NCI-H2227 treated with DMSO at 0.1 percent for 48 hours (cell line): ENCODE measurements around the gene FGF3.

Experiments used
- DNase-seq: peaks from one replicate; lab custom pipeline; 2025; lab: John Stamatoyannopoulos, UW

The FGF3 gene

DNA sequence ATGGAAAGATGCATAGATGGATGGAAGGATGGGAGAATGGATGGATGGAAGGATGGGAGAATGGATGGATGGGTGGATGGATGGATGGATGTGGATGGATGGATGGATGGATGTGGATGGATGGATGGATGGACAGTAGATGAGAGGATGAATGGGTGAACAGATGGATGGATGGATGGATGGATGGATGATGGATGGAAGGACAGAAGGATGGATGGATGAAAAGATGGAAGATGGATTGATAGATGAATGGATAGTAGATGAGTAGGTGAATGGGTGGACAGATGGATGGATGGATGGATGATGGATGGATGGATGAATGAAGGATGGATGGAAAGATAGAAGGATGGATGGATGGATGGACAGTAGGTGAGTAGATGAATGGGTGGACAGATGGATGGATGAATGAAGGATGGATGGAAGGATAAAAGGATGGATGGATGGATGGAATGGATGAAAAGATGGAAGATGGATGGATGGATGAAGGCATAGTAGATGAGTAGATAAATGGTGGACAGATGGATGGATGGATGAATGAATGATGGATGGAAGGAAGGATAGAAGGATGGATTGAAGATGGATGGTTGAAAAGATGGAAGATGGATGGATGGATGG lies 15.5 kb downstream of the FGF3 start:
- no peak for DNase-seq

DNA sequence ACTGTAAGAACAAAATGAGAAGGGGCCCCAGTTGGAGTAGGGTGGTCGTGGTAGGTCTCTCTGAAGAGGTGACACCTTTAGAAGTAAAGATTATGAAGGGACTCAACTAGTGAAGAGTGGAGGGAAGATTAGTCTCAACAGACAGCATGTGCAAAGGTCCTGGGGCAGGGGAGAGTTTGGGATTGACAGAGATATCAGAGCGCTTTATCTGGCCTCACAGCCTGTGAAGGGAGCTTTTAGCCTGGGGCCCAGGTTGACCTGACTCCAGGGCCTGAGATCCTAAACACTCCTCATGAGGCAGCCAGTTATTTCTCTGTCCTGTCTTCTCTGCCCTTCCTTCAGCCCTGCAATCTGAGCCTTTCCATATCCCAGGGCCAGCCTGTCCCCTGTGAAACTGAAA lies 16.2 kb downstream of the FGF3 start:
- DNase-seq: no peak

DNA sequence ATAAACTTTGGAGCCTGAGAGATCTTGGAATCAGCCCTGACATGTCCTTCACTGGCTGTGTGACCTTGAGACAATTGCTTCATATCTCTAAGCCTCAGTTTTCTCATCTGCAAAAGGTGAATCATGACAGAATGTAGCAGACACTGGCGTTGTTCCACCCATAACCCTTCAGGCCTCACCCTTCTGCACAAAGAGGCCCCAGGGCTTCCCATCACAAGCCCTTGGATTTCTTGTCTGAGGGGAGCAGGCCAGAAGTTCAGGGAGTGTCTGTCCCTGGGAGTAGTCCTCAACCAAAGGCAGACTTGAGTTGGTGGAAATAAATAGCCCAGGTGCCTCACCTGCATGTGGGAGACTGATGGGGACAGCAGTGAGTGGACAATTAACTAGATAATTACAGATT lies 16.6 kb downstream of the FGF3 start:
- DNase-seq: no peak

DNA sequence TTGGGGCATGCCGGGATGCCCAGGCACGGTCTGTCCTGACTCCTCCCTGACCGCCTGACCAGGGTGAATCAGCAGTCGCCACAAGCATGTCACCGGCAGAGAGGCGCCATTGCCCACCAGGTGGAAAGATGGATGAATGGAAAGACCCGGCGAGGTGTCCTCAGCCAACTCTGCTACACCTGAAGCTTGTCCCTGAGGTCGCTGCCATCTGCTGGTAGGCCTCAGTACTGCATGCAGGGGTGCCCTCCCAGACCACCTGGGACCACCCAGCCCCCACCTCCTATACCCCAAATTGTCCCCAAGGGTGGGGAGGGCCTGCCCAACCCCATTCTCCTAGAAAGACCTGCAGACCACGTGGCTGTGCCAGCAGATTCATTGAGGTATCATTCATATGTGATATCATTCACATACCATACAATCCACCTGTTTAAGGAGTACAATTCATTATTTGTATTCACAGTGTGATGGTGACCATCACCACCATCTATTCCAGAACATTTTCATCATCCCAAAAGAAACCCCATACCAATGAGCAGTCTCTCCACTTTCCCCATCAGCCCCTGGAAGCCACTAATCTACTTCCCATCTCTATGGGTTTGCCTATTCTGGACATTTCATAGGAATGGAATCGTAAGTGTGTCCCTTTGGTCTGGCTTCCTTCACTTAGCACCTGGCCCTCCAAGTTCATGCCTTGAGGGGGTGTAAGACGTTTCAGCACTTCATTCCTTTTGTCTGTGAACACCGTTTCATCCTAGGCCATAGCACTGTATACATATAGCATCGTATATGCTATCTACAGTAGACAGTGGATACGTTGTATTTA lies 17.5 kb downstream of the FGF3 start:
- DNase-seq: no peak

DNA sequence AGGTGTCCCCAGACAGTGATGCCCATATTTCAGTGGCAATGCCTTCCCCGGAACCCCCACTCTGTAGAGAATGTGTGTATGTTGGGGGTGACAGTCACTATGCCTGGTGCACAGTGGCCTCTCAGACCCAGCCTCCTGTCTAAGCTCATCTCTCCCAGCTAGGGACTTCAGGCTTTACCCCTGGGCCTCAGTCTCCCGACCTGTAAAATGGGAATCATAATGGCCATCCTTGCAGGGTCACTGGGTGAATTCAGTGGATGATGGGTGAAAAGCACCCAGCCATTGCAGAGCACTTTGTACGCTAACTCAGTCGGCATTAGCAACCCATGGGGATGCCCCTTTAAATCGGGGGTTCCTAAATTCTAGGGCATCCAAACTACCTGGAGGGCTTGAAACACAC lies 18.9 kb downstream of the FGF3 start:
- DNase-seq: no peak

DNA sequence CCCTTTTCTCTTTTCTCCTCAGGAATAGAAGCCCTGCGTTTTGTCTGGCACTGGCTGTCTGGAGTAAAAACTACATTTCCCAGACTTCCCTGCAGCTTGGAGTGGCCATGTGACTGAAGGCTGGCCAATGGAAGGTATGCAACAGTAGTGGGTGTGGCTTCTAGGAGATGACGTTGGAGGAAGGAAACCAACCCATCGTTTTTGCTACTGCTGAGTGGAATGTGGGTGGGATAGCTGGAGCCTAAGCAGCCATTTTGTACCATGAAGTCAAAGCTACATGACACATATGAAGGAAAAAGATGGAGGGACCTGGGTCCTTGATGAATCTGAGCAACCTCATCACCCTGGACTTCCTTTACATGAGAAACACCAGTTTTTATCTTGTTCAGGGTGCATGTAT lies 19.6 kb downstream of the FGF3 start:
- DNase-seq: no peak

DNA sequence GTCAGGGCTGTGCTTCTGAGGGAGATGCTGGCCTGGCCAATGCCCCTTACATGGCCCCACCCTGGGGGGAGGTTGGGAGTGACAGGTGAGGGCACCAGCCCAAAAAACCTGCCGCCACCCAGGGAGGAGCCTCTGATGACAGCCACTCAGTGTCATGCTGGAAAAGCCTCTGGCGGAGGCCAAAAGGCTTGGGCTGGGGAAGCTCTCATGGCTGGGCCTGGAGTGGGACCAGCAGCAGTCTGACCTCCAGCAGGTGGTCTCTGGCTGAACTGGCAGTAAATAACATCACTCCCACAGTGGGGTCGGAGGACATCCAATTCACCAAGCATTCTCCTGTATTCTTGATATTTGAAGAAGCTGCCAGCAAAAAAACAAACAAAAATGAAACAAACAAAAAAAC lies 20.1 kb downstream of the FGF3 start:
- DNase-seq: no peak

DNA sequence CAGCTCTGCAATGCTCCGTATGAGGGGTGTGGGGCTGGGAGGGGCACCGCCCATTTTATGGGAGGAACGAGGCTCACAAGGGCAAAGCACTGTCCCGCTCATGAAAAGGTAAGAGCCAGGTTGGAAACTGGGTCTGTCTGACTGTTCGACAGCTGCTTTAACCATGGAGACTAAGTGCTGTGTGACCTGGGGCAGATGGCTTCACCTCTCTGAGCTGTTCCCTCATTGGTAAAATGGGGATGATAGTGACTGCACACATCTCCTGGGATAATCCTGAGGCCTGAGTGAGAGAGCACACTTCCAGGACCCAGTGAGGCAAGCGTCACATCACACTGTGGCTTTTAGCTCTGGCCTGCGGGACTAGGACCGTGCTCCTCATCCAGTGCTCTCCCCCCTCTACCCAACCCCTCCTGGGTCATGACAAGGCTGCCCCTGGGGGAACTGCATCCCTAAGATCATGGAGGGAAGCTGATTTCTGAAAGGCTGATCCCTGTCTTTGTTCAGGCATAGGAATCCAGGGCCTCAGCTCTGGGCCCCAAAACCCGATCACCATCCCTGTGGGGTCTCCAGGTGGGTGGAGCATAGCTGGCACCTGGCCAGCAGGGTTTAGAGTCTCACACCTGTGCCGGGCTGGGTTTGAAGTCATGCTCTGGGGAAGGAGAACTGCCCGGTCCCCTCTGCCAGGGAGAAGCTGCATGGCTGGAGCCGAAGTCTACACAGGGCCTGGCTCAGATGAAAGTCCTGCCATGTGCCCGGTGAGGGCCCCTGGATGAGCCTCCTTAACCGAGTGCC lies 21.3 kb downstream of the FGF3 start:
- DNase-seq: no peak

DNA sequence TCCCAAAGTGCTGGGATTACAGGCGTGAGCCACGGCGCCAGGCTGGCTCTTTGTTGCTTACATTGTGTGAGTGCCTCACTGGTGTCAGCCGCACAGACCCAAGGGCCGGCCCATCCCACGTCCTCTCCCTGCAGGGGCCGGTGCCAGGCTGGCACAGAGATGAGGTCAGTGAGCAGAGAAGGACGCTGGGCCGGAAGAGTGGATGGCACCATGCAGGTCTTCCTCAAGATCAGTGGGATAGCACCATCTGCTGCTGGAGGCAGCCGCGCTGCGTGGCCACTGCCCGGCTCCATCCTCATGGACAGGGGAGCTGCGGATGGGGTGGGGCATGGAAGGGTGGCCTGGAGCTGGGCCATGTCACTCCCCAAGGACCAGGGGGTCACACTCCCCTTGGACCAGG lies 22.1 kb downstream of the FGF3 start:
- DNase-seq: no peak

DNA sequence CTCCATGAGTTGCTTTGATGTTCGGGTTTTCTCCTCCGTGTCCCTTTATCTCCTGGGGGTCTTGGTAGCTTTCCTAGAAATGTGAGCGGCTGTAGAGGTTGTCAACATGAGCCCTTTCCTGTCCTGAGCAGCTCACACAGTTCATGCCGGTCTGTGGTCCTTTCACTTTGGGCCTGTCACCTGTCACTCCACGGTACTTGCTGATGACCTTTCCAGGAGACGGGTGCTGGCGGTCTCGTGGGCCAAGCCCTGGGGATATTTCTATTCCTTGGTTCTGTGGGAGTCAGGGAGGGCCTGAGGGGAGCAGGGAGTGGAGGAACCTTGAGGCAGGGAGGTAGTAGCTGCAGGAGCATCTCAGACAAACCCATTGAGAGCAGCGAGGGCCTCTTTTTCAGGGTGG lies 23.2 kb downstream of the FGF3 start:
- DNase-seq: no peak

DNA sequence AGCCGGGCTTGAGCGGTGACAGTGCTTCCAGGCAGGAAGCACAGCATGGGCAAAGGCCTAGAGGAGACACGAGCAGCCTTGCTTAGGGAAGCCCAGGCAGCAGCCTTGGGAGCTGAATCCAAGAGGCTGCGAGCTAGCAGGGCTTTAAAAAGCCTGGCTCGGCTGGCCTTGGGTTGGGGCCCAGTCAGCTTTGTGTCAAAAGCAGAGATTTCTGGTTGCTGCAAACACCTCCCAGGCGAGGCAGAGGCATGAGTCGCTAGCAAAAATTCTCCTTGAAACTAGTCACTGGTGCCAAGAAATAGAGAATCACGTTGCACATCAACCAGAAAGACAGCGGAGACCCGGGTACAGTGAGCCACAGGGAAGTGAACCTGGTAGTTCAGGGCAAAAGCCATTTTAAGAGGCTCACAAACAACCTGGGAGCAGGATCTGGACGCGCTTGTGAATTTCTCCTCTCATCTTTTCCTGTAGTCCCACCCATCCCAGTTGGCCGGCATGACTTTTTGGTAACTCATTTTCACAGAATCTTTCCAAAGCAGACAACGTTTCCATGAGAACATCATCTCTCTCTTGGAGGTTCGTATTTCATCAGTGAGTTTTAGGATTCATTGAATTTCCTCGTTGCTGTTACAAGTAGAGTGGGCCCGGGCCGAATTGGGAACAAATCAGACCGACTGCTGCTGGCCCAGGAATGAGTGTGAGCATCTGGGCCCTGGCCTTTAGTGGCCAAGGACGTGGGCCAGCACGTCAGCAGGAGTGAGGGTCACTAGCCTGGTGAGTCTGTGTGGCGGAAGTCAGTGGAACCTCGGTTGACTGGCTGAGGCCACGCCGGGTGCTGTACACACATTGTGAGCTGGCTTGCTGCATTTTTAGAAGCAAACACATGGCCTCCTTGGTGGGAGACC lies 27.7 kb downstream of the FGF3 start:
- DNase-seq: no peak

DNA sequence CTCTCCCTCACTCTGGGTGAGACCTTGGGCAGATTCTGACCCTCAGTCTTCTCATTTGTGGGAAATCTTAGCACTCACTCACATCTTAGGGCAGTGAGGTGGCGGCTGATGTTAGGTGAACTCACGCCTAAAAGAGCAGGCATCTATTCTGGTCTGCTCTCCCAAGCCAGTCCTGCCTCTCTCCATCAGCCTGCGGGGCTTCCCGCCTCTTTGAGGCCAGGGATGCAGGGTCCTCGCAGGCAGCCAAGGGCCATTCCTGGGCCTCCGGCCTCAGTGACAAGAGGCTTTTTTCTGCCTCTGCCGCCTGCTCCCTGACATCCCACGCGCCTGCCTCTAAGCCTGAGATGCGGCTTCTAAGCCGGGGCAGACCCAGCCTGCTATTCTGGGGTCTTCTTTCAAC lies 30.3 kb downstream of the FGF3 start:
- DNase-seq: no peak

DNA sequence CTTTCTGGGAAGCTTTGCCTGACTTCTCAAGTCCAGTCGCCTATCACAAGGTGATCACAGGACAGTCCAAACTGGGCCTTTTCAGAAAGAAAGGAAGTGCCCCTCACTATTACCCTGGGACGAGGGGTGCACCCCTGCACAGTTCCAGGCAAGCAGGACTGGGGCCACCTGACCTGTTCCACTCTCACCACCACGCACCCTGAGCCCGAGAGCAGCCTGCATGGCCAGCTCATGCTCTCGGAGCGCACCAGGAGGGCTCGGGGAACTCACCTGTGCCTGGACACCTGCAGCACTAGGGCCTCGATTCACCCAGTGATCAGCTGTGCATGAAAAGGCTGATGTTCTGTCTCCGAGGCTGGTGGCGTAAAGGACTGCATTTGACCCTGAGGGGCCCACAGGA lies 31.3 kb downstream of the FGF3 start:
- DNase-seq: no peak

DNA sequence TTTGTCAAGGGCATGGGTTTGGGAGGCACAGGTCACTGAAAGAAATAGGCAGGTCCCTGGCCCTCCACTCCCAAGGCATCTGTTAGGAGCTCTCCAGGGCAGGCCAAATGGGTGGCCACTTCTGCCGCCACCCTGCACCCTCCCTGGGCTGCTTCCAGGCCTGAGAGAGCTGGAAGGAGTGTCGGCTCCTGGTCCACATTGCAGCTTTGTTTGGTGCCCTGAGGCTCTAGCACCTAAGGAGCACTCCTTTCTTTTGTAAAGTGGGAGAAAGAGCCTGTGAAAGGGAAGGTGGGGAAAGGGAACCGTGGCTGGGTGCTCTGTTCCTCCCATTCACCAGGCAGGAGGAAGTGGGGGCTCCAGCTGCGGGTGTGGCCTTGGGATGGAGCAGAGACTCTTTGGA lies 31.8 kb downstream of the FGF3 start:
- DNase-seq: no peak

DNA sequence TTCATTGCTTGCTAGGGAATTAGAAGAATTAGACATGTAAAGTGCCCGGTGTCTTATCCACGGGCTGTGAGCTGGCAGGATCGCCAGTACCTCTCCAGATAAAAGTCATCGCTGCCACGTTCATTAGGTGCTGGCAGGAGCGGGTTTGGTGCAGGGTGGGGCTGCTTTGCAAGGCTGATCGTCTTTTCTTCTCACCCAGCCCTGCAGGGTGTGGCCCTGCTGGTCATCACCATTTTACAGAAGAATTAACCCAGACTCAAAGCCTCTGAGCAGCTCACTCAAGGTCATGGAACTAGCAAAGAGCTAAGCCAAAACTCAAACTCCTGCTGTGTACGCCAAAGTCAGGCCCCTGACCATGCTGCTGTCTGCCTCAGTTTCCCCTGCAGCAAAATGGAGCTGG lies 38.0 kb downstream of the FGF3 start:
- no peak for DNase-seq

DNA sequence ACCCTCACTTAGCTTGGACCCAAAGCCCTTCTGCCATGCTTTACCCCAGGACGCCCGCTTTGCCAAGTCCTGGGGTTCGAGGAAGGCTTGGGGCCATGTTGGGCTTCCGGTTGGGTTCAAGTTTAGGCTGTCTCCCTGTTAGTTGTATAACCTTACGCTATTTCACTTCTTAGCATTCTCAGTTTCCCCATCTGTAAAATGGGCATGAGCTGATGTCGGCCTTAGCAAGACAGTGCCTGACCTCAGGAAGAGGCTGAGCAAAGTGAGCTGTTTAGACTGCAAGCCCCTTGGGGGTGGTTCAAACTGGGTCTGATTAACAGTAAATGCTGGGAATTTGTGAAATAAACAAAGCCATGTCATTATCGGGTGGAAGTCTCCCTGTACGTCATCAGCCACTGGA lies 40.8 kb downstream of the FGF3 start:
- DNase-seq: no peak

DNA sequence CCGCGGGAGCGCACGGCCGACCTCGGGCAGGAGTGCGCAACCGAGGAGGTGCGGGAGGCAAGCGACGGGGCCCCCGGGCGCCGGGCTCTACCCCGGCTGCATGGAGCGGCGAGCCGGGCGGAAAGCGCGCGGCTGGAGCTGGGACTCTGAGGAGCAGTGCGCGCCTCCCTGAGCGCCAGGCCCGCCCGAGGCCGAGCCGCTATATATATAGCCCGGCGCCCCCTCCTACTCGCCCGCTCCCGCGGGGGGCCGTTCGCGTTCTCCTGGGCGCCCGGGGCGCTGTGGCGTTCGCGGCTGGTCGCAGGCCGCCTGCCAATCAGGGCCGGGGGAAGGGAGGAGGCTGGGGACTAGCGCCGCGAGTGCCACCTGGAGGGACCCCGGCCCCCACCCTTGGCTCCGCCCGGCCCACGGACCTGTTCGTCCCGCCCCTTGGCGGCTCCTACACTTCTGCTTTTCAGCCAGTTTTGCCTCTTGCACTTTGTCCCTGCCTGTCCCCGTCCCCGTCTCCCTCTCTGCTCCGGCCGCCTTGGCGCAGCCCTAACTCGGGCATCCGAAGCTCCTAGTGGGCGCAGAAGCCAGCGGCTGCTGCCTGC lies 44.0 kb downstream of the FGF3 start, which contains the start of gene FGF4:
Gene FGF4, minus strand, starts transcription at position 179 of the 593 bp plus-strand sequence. CDS start 257 bp downstream, outside the sequence.
- no peak for DNase-seq

DNA sequence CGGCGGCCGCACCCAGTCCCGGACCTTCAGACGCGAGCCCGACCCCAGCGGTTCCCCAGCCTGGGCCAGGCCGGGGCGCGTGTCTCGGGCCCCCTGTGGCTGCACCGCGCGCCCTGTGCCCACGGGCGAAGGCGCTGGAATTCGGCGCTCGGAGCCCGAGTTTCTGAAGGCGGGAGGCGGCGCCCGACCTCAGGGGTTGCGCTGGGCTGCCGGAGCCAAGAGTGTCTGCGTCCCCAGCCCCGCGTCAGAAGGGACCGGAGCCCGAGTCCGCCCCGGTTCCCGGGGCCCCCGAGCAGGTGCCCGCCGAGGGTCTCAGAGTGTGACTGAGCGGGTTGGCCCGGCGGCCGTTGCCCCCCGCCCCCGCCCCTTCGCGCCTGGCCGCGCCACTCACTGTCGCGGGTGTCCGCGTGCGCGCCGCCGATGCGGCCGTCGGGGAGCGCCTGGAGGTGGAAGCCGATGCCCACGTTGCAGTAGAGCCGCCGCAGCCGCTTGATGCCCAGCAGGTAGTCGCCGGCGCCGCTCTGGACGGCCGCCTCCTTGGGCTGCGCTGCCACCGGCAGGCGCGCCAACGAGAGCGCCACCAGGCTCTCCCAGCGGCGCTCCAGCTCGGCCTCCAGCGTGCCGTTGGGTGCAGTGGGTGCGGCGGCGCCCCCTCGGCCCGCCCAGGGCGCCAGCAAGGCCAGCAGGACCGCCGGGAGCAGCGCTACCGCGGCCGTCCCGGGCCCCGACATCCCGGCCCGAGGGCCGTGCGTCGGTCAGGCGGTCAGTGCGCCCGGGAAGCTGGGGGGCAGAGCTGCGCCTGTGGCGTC lies 44.7 kb downstream of the FGF3 start:
- no peak for DNase-seq

DNA sequence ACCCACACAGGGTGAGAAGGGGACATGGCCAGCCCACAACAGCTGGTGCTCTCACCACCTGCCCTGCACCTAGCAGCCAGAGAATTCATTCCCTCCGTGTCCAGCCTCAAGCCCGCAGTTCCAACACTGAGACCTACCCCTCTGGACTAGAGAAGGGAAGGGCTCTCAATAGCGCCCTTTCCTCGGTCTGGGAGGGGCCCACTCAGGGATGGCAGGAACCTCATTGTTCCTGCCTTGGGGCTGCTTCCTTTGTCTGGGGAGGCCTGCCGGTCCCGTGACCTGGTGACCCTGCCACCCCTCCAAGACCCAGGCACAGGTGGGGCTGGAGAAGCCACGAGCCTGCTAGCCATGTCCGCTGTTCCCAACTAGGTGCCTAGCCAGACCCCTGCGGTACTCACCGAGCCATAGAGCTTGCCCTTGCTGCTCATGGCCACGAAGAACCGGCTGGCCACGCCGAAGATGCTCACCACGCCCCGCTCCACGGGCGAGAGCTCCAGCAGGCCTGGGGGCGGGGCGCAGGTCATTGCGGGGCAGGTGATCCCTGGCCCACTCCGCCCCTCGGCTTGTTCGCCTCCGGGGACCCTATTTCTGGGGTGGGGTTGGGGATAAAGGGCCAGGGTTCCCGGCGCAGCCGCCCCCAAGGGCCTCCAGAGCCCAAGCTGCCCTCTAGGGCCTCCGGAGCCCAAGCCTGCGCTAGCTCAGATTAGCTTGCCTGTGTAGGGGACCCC lies 45.4 kb downstream of the FGF3 start:
- DNase-seq: no peak

DNA sequence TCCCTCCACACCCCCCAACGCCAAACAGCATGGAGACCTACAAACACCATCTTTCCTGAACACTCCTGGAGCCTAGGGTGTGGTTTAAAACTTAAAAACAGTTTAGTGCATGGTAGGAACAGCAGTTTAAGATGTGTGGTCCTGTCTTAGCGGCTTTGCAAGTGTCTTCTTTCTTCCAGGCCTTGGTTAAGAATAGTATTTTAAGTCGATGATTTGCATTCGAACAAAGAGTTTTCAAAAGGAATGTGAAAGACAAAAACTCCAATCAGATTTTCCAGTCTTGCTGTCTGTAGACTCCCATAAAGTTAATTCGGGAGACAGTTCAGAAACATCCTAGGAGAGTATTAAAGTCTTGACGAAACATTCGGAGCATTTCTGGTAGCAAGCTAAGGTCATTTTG lies 47.8 kb downstream of the FGF3 start:
- no peak for DNase-seq
